Subcutaneous adipose tissue (tissue), 4 donors: ENCODE results near the gene KIAA0319L. TPM values are rescaled to one million over a fixed set of nuclear protein-coding genes. Genes with fewer than 3 reads are reported as not detected.

ENCODE experiments used
- CTCF ChIP-seq: fragments of 450-650 bp; IDR thresholded peaks from one replicate; pipeline ENCODE4 v1.5.1; 2016; ENCODE audit warnings: low read depth, mild to moderate bottlenecking, control low read depth, antibody characterized with exemption, moderate library complexity
- total RNA-seq, 4 donors: library from RNA; depleted of rRNA; stranded (reverse); fragments of >200 nt; gene quantifications; one replicate each; pipeline ENCODE4 v1.1.0, GENCODE V29; 2016

Gene KIAA0319L
- total RNA-seq, 4 donors from 2014 or later: 35.9 to 77.6 (median 61.8) TPM

- no peak for TF ChIP-seq CTCF
Measured at GRCh38 chr1:35466120-35466519, 91.1 kb downstream of the KIAA0319L start.

GRCh38 chr1:35463232-35463631 lies 94.0 kb downstream of the KIAA0319L start:
- no peak for TF ChIP-seq CTCF

- no peak for TF ChIP-seq CTCF
Measured at GRCh38 chr1:35461966-35462651, 95.1 kb downstream of the KIAA0319L start.

- no peak for TF ChIP-seq CTCF
Measured at GRCh38 chr1:35460796-35461195, 96.4 kb downstream of the KIAA0319L start.

- no peak for TF ChIP-seq CTCF
Measured at GRCh38 chr1:35454616-35455015, 102.6 kb downstream of the KIAA0319L start.

GRCh38 chr1:35454176-35454575 lies 103.0 kb downstream of the KIAA0319L start:
- no peak for TF ChIP-seq CTCF

- TF ChIP-seq CTCF: no peak
Measured at GRCh38 chr1:35453031-35453430, 104.2 kb downstream of the KIAA0319L start.
